ENCODE data around the gene SLU7.

The SLU7 gene

DNA sequence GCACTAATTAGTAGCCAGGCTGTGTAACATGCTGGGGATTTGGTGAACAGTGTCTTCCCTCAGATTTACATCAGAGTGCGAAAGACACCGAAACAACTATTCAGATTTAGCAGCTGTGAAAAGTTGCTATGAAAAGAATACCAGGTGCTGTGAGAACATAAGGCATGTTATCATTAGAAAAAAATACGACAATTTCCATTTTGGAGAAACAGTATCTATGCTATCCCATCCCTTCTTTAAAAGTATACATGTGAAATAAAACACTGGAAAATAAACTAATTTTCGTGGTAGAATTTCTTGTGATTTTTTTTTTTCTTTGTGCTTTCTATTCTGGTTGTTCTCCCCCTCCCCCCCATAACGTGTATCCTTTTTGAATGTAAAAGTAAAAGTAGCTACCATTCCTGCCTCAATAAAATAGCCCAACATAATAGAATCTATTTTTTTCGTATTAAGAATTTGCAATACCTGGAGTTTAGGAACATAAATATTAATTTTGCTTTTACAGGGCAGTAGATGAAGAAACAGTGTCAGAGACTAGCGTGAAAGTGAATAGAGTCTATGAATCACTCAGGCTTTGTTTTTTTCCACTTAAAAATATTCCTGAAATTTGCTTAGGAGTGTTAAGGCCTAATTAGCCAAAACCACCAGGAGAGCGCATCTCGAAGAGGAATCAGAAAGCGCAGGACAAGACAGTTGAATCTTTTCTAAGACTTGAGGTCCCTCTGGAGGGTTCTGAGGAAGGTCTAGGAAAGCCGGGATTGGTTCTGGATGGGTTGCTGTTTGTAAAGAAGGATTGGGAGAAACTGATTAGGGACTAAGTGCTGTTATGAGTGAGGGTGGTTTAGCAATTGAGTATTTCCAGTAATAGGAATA, 813 bp upstream of the SLU7 start:
- DNase-seq (ENCODE audit: low spot score), result no peak

DNA sequence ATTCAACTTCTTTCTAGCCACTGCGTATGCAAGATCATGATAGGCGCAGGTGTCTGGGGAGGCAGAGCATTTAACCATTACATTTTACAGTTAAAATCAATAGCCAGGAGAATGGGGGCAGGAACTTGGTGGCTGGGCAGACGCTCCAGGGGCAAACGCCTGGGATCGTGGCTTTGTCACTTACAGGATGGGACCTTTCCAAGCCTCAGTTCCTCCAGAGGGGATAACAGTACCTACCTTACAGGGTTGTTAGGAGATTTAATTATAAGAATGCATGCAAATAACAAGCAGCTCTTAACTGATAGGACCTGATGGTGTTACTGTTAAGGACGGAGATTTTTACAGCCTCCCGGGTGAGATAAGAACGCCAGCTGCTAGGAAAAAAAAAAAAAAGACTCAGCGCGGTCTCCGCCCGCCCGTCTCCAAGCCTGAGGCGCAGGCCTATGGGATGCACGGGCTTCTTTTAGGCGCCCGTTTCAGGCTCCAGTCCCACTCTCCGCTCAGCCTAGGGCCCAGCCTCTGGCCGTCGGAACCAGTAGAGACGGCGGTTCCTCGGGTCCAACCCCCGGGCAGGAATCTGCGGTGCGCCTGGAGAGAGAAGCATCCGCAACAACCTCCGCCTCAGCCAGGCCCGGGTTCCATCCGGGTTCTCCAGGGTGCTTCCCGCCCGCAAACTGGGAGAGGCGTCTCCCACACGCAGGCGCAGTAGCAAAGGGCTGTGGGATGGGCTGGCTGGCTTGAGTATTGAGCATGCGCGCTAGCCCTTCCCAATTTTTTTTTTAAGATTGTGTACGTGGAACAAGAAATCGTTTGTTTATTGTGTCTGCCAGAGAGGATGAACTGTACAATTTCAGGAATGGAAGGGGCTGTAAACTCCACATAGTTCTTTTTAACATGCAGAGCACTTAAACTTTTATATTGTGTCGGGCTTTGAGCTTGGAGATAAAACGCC, 19.2 kb downstream of the SLU7 start, which contains the start of gene FAM200C:
Gene FAM200C (minus strand): TSS at position 653 of the 952 bp plus-strand sequence. CDS start 4,564 bp downstream, outside the sequence.
- DNase-seq (ENCODE audit: low spot score), result peak; percentile 81

DNA sequence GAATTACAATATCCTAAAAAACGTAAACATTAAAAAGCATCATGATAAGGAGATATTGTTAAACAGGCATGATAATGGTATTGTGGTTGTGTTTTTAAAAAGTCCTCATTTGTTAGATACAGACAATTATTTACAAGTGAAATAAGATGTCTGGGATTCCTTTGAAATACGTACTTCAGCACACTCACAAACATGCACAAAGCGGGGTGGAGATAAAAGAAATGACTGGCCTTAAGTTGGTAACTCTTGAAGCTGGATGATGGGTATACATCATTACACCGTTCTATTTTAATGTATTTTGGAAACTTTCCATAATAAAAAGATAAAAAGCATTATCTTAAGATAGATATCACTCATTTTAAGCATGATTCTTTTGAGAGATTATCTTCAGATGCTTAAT, 20.1 kb downstream of the SLU7 start:
- no peak for DNase-seq (ENCODE audit: low spot score)

DNA sequence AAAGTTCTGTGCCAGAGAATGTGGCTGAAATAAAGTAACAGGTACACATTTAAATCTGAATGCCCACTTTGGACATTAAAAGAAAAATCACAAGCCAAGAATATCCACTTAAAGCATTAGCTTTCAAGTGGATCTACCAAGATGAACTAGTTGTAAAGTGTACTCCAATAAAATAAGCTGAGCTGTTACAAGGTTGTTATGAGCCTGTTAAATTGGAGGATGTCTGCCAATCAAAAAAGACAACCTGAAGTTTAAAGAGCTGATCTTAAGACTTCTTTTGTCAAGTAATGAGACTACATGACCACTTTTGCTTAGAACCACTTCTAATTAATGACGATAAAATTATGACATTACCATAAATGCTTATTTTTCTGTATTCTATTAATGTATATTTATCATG, 21.4 kb downstream of the SLU7 start:
- DNase-seq (ENCODE audit: low spot score), result no peak

DNA sequence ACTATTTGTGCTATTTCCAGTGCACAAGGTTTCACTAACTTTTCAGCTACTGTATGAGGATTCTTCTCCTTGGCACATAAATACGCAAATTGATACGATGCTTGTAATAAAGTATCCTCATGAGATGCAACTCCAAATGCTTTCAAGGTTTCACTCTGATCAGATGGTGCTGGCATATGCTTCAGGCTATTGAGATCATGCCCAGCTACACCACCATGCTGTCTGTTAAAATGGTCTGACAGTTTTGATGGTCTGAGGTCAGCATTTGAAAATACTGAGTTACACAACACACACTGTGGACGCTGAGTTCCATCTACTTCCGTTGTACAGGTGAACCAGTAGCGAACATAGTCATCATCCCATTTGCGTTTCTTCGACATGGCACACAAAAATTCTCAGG, 23.8 kb downstream of the SLU7 start:
- DNase-seq (ENCODE audit: low spot score), result no peak

DNA sequence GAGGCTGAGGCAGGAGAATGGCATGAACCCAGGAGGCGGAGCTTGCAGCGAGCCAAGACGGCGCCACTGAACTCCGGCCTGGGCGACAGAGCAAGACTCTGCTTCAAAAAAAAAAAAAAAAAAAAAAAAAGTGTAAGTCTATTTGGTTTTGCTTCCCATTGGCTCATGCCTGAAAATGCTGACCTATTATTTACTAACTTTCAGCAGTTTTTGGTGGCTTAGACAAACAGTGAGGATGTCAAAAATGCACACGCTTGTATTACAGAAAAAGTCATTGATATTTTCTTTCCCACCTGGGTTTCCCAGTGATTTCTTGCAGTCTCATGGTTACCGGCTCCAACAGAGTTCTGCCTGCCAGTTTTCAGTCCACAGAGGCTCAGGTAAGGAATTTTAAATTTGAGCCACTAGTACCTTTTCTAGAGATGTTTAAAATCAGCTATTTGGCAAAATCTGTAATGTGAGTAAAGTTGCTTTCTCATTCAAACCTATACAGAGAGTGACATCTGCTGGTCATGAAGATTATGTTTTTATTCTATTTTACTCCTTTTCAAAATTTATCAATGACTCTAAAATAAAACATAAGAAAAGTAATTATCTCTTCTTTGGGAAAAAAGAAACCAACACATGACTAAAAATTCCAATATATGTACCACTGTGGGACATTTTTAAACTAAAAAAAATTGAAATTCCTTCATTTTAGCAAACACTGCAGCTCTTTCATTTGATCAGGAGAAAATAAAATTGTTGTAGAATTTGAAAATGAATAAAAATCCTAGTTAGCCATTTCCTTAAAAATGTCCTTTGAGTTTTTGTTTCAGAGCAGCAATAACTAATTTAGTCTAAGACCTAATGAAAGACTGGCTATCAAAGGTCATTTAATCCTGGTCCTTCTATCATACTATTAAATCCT, 27.8 kb downstream of the SLU7 start:
- DNase-seq (ENCODE audit: low spot score), result peak; percentile 27

DNA sequence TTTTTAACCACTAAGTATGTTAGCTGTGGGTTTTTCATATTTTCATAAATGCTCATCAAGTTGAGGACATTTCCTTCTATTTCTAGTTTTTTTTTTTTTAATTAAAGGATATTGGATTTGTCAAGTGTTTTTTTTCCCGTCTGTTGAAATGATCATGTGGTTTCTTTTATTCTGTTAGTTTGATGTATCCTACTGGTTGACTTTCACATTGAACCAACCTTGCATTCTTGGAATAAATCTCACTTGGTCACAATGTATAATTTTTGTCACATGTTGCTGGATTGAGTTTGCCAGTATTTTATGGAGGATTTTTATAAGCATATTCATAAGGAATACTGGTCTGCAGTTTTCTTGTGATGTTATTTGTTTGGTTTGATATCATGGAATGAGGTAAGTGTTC, 31.4 kb downstream of the SLU7 start:
- DNase-seq (ENCODE audit: low spot score), result no peak

DNA sequence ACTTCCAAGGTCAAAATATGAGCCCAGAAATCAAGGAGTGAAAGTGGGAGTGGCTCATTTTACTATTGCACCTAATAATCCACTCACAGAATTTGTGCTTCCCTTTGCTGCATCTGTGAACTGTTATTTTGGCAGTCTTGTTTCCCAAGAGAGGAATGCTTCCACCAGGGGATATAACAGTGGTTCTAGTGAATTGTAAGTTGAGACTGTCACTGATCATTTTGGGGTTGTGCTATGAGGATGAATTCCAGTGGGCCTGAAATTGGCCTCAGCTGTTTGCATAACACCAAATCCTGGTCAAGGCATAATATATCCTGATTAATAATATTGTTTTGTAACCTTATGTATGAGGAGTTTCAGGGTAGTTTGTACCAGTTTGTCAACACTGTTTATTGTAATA, 33.4 kb downstream of the SLU7 start:
- DNase-seq (ENCODE audit: low spot score), result no peak

DNA sequence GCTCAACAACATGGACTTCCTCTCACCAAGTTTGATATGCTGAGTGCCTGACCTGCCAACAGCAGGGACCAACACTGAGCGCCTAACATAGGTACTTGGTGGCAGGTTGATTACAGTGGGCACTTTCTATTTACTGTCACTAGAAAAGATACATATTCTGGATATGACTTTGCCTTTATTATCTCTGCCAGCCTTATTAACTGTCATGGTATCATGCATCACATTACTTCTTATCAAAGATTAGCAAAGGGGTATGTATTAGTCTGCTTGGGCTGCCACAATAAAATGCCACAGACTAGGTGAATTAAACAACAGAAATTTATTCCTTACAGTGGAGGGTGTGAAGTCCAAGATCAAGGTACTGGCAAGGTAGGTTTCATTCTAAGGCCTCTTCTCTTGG, 34.2 kb downstream of the SLU7 start:
- DNase-seq (ENCODE audit: low spot score), result no peak

DNA sequence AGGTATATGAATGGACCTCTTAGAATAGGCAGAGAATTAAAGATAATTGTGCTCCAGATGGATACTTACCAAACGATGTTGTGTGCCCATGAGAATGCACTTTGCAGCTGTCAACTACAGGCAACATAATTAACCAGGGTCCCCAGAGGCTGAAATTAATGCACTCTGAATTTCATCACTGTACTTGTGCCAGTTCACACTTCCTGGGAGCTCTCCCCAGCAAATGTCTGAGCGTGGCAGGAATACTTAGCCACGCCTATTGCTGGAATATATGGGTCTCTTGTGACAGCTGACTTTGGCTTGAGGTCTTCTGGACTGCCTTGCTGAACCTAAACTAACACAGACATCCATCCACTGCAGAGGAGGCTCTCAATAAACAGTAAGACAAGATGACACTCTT, 36.5 kb downstream of the SLU7 start:
- no peak for DNase-seq (ENCODE audit: low spot score)

DNA sequence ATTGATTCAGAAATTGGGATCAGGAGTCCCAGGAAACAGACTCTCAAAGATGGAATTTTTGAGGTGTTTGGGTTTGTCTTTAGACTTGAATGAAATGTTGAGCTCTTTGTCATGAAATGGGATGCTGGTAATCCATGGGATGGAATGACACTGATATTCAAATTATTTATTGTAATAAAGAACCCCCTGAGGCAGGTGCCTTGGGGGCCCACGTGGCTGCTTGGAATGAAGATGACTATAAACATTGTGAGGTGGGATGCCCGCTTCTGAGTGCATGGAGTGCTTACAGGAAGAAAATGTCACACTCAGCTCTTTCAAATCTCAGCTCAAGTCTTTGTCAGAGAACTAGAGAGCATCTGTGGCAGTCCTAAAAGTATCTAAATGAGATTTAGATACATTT, 38.8 kb downstream of the SLU7 start:
- no peak for DNase-seq (ENCODE audit: low spot score)

DNA sequence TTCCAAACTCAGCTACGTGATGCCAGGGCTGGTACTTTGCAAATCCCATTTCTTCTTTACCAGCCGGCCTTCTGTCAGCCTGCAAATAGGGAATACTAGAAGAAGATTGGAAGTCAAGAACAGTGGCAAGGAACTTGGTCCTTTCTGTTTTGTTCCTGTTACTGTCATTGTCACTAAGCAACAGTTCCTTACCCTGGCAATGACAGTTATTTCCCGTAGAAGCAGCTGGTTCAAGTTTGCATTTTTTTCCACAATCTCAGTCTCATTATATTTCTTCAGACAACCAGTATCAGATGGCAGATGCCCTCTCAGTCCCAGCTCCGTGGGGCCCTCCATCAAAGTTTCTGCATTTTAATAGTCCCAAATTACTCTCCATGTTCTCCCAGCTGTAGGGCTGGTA, 39.4 kb downstream of the SLU7 start:
- DNase-seq (ENCODE audit: low spot score), result no peak

DNA sequence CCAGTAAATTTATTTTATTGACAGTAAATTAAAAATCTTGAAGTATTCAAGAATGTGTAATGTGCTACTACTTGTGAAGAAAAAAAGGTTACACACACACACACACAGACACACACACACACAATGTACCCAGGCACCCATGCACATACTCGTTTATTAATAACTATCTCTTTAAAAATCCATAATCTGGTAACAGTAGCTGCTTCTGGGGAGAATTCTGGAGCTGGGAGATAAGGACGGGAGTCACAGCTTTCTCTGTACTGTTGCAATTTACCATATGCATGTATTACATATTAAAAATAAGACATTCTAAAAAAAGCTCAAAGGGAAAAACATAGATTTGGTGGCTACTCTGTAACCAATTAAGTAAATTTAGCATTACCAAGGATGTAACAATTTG, 40.6 kb downstream of the SLU7 start:
- DNase-seq (ENCODE audit: low spot score), result no peak

DNA sequence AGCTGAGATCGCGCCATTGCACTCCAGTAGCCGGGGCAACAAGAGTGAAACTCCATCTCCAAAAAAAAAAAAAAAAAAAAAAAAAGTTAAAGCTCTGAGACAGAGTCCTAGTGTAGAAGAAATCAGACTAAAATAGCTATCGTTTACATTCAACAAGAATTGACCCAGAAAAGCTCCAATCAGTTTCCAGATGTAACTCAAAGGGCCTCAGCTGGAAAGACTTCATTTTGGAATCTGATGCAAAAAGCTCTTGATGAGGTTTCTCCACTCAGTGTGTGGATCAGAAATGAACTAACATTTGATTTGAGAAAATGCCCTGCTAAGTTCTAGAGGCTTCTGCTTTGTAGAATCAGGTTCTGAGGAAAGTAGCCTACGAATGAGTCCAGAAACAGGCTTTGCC, 41.2 kb downstream of the SLU7 start:
- DNase-seq (ENCODE audit: low spot score), result no peak

DNA sequence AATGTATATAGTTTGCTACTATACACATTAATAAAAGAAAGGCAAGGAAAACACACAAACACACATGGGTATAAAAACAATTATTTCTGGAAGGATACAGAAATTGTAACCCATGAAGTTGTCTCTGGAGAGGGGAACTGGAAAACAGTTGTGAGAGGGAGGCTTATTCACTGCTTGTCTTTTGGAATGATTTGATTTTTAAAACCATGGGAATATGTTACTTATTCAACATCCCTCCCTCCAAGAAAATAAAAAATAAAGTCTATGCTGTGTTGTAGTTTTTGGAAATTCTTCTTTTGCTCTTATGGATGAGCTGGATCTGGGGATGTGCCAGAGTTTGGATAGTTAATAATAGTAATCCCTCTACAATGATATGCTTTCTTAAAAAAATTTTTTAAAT, 42.5 kb downstream of the SLU7 start:
- no peak for DNase-seq (ENCODE audit: low spot score)

DNA sequence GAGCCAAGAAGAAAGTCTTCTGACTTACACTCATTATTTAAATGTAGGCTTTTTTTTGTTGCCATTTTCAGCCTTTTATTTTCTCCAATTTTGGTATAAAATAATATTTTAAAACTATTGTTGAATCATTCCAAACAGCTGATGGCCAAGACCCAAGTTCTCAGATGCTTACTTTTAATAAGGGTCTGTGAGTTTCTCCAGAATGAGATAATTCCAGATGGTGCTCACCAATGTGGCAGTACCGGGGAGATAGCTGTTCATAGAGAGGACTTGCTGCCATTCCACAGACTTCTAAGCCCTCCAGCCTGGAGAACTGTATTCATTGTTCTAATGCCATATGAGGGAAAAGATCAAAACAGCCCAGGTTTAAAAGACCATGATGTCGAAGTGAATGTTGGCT, 43.2 kb downstream of the SLU7 start:
- DNase-seq (ENCODE audit: low spot score), result no peak

DNA sequence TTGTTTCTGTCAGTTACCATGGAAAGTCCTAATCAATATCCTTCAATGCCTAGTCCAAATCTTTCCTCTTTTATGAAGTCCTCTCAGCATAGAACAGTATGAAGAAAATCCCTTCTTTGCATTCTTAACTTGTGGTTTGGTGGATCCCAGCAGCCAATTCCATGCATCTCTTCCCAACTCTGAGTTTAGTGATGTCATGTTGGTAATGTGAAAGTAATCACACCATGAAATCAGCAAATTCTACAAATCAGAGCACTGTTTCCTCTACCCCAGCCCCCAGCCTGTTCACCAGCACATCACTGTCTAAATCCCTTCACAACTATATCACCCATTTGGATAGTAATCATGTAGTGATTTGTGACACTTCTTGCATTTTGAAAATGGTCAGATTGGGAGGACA, 43.7 kb downstream of the SLU7 start:
- no peak for DNase-seq (ENCODE audit: low spot score)

DNA sequence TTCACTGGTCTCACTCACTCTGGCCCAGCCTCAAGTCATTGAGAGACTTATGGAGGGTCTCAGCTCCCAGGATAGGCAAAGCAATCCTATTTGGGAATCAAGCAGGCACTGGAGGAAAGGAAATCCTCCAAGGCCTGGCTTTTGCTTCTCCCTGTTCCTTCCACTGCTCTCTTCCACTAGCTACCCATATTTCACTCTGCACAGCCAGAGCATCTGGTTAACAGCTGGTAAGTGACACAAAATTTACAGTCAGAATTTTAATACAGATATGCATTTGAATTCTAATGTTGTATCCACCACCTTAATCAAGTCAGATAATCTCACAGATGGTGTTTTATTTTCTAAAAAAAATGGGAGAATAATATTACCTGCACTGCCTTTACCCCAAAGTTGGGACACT, 47.6 kb downstream of the SLU7 start:
- DNase-seq (ENCODE audit: low spot score), result no peak

DNA sequence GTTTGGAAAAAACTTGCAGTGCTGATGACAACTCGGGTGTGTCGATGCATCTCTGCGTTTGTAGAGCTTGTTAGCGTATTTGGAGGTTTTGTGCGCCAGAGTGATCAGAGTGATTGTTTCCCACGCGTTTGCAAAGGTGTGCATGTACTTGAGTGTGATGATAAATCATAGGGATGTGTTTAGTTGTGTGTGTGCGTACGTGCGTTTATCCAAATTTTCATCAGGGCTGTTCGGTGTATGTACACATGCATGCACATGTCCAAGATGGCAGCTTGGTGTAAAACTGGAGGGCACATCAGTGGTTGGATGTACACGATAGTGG, 48.2 kb downstream of the SLU7 start:
- no peak for DNase-seq (ENCODE audit: low spot score)

DNA sequence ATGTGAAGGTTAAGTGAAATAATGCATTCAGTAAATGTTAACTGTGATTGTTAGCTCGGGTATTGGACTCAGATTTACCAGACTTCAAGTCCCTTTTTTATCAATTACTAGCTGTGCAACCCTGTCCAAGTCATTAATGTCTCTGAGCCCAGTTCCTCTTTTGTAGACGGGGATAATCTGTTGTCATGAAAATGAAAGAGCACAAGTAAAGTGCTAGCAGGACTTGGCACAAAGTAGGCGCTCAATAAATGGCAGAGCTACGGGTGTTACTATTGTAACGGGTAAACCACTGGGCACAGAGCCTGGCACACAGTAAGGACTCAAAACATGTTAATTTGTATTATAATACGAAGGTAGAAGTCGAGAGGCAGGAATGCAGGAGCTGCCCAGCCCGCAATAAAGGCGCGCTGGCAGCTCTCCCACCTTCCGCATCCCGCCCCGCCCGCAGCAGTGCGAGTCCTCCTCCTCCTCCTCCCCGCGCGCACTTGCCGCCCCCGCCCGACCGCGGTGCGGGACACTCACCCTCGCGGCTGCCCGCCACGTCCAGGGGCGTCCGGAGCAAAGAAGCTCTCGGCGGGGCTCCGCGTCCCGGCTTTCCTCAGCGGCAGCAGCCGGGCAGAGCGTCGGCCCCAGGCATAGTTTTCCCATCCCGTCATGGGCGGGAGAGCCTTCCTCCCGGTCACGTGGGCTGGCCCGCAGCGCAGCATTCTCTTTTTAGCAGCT, 48.7 kb downstream of the SLU7 start, which contains the start of gene C1QTNF2:
Gene C1QTNF2 (minus strand): TSS at position 637 of the 723 bp plus-strand sequence. CDS start 15,615 bp downstream, outside the sequence.
- DNase-seq (ENCODE audit: low spot score), result no peak

DNA sequence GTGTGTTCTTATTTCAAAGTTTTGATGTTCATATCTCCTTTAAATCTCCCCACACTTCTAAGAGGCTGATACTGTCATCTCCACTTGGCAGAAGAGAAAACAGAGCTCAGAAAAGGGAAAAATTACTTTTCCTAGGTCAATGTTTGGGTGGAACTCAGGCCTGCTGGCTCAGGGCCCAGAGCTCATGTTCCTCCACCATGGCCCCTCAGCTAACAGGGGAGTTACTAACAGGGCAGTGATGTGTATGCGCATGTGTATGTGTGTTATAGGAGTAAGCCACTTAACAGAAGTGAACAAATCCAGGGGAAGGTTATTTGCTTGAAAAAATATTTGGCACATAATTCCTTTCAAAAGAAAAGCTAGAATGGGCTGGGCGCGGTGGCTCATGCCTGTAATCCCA, 51.0 kb downstream of the SLU7 start:
- no peak for DNase-seq (ENCODE audit: low spot score)

All from activated CD4-positive, alpha-beta T cell treated with anti-CD3 and anti-CD28 coated beads, Interleukin-2, Interleukin-4, amounts not matched to agents 100 ng/mL and 50 ng/mL, durations not matched to agents 16 hours and 8 hours (primary cell).